ENCODE measurements around the gene CHD2. TPM values are rescaled to one million over a fixed set of nuclear protein-coding genes. Genes with fewer than 3 reads are reported as not detected.

Gene CHD2
- polyA plus RNA-seq, 2 of the 4 experiments (the other 2 are of a cell fraction), result 29.5 to 68.2 TPM

GRCh38 chr15:93040288-93041158, 140.4 kb downstream of the CHD2 start:
- Histone ChIP-seq H3K4me2 (no peak overlapping the region), H3K9me3 (no peaks in the 10 kb centered on the region; the same call in 2 of the 3 replicates), H3K27ac (no peak overlapping the region), H3K4me3 (no peak overlapping the region), H3K4me1 (no peaks in the 10 kb centered on the region)
- WGBS (ENCODE audit: missing lambda C conversion rate), result 63% methylated on average over 20 of the region's 20 CpGs
- FAIRE-seq (no peak), ATAC-seq (no peak), DNase-seq (ENCODE audit: low read depth in 1 of 2, low spot score in 1 of 2) (no peak)
- CTCF ChIA-PET, result interaction anchor here (0.5 to 11.1 kb wide), 9 partner anchors 8 to 1079 kb away, joined by 3 to 114 read pairs (median 4); no protein-coding TSS in a partner anchor
- POLR2A ChIA-PET, result no interaction called here
- TF ChIP-seq ESRRA (IDR thresholded peaks at IDR 0.05; ENCODE audit: borderline replicate concordance, low read length), result no peak
- no peak for TF ChIP-seq CTCF (IDR thresholded peaks at IDR 0.05)
- TF ChIP-seq EHMT2 (IDR thresholded peaks at IDR 0.05; ENCODE audit: low read depth), result no peak
- no peak for TF ChIP-seq EP300 (IDR thresholded peaks at IDR 0.05)
- no peak for TF ChIP-seq FOSB (CRISPR knock-in tag; IDR thresholded peaks at IDR 0.05)
- TF ChIP-seq RCOR1 (IDR thresholded peaks at IDR 0.05; ENCODE audit: low read depth, low read length), result no peak
- no peak for TF ChIP-seq EHF (CRISPR knock-in tag; IDR thresholded peaks at IDR 0.05)
- no peak for TF ChIP-seq RFX5 (IDR thresholded peaks at IDR 0.05)
- TF ChIP-seq FOXS1 (CRISPR knock-in tag; IDR thresholded peaks at IDR 0.05), result no peak
- no peak for TF ChIP-seq BHLHE40 (IDR thresholded peaks at IDR 0.05; ENCODE audit: low read depth, low read length)
- no peak for TF ChIP-seq BCL3 (IDR thresholded peaks at IDR 0.05)
- TF ChIP-seq ZFP36 (IDR thresholded peaks at IDR 0.05; ENCODE audit: borderline replicate concordance, partially characterized antibody), result no peak
- TF ChIP-seq KDM5A (IDR thresholded peaks at IDR 0.05), result no peak
- no peak for TF ChIP-seq ZC3H11A (IDR thresholded peaks at IDR 0.05)
- no peak for TF ChIP-seq MAZ (IDR thresholded peaks at IDR 0.05; ENCODE audit: borderline replicate concordance, low read depth, low read length)
- TF ChIP-seq HOXA7 (CRISPR knock-in tag; IDR thresholded peaks at IDR 0.05), result no peak
- TF ChIP-seq PBX3 (IDR thresholded peaks at IDR 0.05), result no peak
- TF ChIP-seq MAX (IDR thresholded peaks at IDR 0.05), result no peak
- TF ChIP-seq REST (IDR thresholded peaks at IDR 0.05), result no peak
- TF ChIP-seq MAFK (IDR thresholded peaks at IDR 0.05; ENCODE audit: partially characterized antibody), result no peak

All from A549 (cell line).